Upper lobe of left lung (tissue), 6 donors: ENCODE data around the gene MCOLN3. TPM values are rescaled to one million over a fixed set of nuclear protein-coding genes. Genes with fewer than 3 reads are reported as not detected.

Experiments
- ATAC-seq, 2 donors: fragments of 200-7000 bp; cut with Tn5 transposase; one replicate each; pipeline ENCODE4 v1.9.1; 2022; ENCODE audit warnings: mild to moderate bottlenecking in 2 of 2, moderate library complexity in 2 of 2; ENCODE audit not compliant: low FRiP score in 2 of 2
- DNase-seq, 2 donors: peaks; one replicate each; pipeline ENCODE4 v3.0.0-alpha.2; 2019 to 2020
- H3K27ac ChIP-seq, 4 donors: fragments of 200-600 bp; sonication (generic); one replicate each; pipeline ENCODE4 v1.5.1; 2016 to 2019
- H3K27me3 ChIP-seq, 4 donors: fragments of 200-600 bp; sonication (generic); one replicate each; pipeline ENCODE4 v1.5.1; 2017 to 2019
- H3K36me3 ChIP-seq, 4 donors: fragments of 200-600 bp; sonication (generic); one replicate each; pipeline ENCODE4 v1.5.1; 2016 to 2019
- H3K4me1 ChIP-seq, 4 donors: fragments of 200-600 bp; sonication (generic); one replicate each; pipeline ENCODE4 v1.5.1; 2018 to 2019
- H3K4me3 ChIP-seq, 4 donors: fragments of 200-600 bp; sonication (generic); one replicate each; pipeline ENCODE4 v1.5.1; 2017 to 2019; ENCODE audit warnings: mild to moderate bottlenecking in 2 of 4, moderate library complexity in 1 of 4
- H3K9me3 ChIP-seq, 4 donors: fragments of 200-600 bp; sonication (generic); one replicate each; pipeline ENCODE4 v1.5.1; 2018 to 2019
- CTCF ChIP-seq, 6 experiments: fragments of 450-650 bp in 4 of 6; fragments of 200-600 bp in 2 of 6; sonication (generic) in 2 of 6; IDR thresholded peaks; one replicate each; pipeline ENCODE4 v1.5.1; 2016 to 2019; ENCODE audit warnings: antibody characterized with exemption in 6 of 6
- EP300 ChIP-seq, 4 donors: sonication (generic); formaldehyde crosslinking; IDR thresholded peaks; one replicate each; pipeline ENCODE4 v1.5.1; 2017; ENCODE audit warnings: antibody characterized with exemption in 4 of 4, control low read depth in 2 of 4
- POLR2A ChIP-seq, 4 donors: fragments of 450-650 bp; IDR thresholded peaks; one replicate each; pipeline ENCODE4 v1.5.1; 2016 to 2017; ENCODE audit warnings: antibody characterized with exemption in 4 of 4, mild to moderate bottlenecking in 2 of 4
- POLR2AphosphoS5 ChIP-seq, 2 donors: sonication (generic); formaldehyde crosslinking; IDR thresholded peaks; one replicate each; pipeline ENCODE4 v1.5.1; 2017; ENCODE audit warnings: antibody characterized with exemption in 2 of 2
- WGBS, 2 donors: methylation state at CpG; one replicate each; pipeline ENCODE4 v1.1.5; 2017 to 2018; 5-methylcytosine and 5-hydroxymethylcytosine counted together
- total RNA-seq, 6 donors: library from RNA; depleted of rRNA in 4 of 6; stranded (reverse); fragments of >200 nt in 4 of 6; gene quantifications; one replicate each; pipeline versions ENCODE4 v1.1.0 to v1.2.1, GENCODE V29; 2016 to 2021
- donor health status: DM: no; HTN: no; CAD: no; lungs with moderate emphysema.
- donor health status: DM: no; HTN: yes; CAD: no; lungs with severe emphysema.

Gene MCOLN3
- total RNA-seq, 6 donors from 2014 or later = 5.5 to 18.9 (median 5.8) TPM

- 88 to 90% methylated on average over 3 of the region's 3 CpGs for WGBS, 2 donors
- no peak for ATAC-seq
- Histone ChIP-seq H3K27ac (no peak overlapping the region), H3K4me1 (no peaks in the 10 kb centered on the region), H3K4me3 (no peak overlapping the region), H3K9me3 (no peaks in the 10 kb centered on the region), H3K36me3 (no peaks in the 10 kb centered on the region), H3K27me3 (no peaks in the 10 kb centered on the region)
- DNase-seq = no peak
- no peak for TF ChIP-seq POLR2AphosphoS5 (IDR thresholded peaks at IDR 0.05)
- no peak for TF ChIP-seq POLR2A (IDR thresholded peaks at IDR 0.05)
- TF ChIP-seq CTCF (IDR thresholded peaks at IDR 0.05) = no peak
- TF ChIP-seq EP300 (IDR thresholded peaks at IDR 0.05) = no peak
Observed at GRCh38 chr1:85028151-85028550, 20.1 kb downstream of the MCOLN3 start.

- ATAC-seq (peak in 1 of 2 donors; percentile 71), DNase-seq (no peak)
- no peak overlapping the region for H3K27ac ChIP-seq
- peak in 2 of 6 experiments; percentile 8 to 16 for TF ChIP-seq CTCF (IDR thresholded peaks at IDR 0.05)
- no peak for TF ChIP-seq POLR2AphosphoS5 (IDR thresholded peaks at IDR 0.05)
- no peaks in the 10 kb centered on the region for H3K36me3 ChIP-seq
- no peaks in the 10 kb centered on the region for H3K4me1 ChIP-seq
- no peaks in the 10 kb centered on the region for H3K9me3 ChIP-seq
- H3K27me3 ChIP-seq = no peaks in the 10 kb centered on the region
- 73 to 83% methylated on average over 5 of the region's 5 CpGs for WGBS, 2 donors
- H3K4me3 ChIP-seq = no peak overlapping the region
Observed at GRCh38 chr1:85027242-85027983, 20.9 kb downstream of the MCOLN3 start.

- DNase-seq (no peak), ATAC-seq (no peak)
- Histone ChIP-seq H3K9me3 (no peaks in the 10 kb centered on the region), H3K4me1 (no peaks in the 10 kb centered on the region), H3K4me3 (no peak overlapping the region), H3K36me3 (no peaks in the 10 kb centered on the region), H3K27me3 (no peaks in the 10 kb centered on the region), H3K27ac (no peak overlapping the region)
- 80 to 81% methylated on average over 1 of the region's 1 CpG for WGBS, 2 donors
- no peak for TF ChIP-seq EP300 (IDR thresholded peaks at IDR 0.05)
- no peak for TF ChIP-seq CTCF (IDR thresholded peaks at IDR 0.05)
- TF ChIP-seq POLR2AphosphoS5 (IDR thresholded peaks at IDR 0.05) = no peak
- TF ChIP-seq POLR2A (IDR thresholded peaks at IDR 0.05) = no peak
Observed at GRCh38 chr1:85025940-85026339, 22.4 kb downstream of the MCOLN3 start.

- Histone ChIP-seq H3K9me3 (no peaks in the 10 kb centered on the region), H3K27me3 (no peaks in the 10 kb centered on the region), H3K4me1 (no peaks in the 10 kb centered on the region), H3K36me3 (no peaks in the 10 kb centered on the region), H3K4me3 (no peak overlapping the region), H3K27ac (no peak overlapping the region)
- 86 to 92% methylated on average over 3 of the region's 3 CpGs for WGBS, 2 donors
- no peak for ATAC-seq
- TF ChIP-seq EP300 (IDR thresholded peaks at IDR 0.05) = no peak
- no peak for TF ChIP-seq POLR2AphosphoS5 (IDR thresholded peaks at IDR 0.05)
- no peak for TF ChIP-seq POLR2A (IDR thresholded peaks at IDR 0.05)
- TF ChIP-seq CTCF (IDR thresholded peaks at IDR 0.05) = no peak
- no peak for DNase-seq
Observed at GRCh38 chr1:85024736-85025135, 23.6 kb downstream of the MCOLN3 start.

GRCh38 chr1:85022700-85023099 lies 25.6 kb downstream of the MCOLN3 start:
- DNase-seq (no peak), ATAC-seq (no peak)
- Histone ChIP-seq H3K27ac (no peak overlapping the region), H3K27me3 (no peaks in the 10 kb centered on the region), H3K36me3 (no peaks in the 10 kb centered on the region), H3K4me1 (no peaks in the 10 kb centered on the region), H3K9me3 (no peaks in the 10 kb centered on the region), H3K4me3 (no peak overlapping the region)
- TF ChIP-seq POLR2A (IDR thresholded peaks at IDR 0.05) (no peak), POLR2AphosphoS5 (IDR thresholded peaks at IDR 0.05) (no peak), CTCF (IDR thresholded peaks at IDR 0.05) (no peak)
